HuH-7 (cell line): ENCODE measurements around the gene CAMTA1.

Experiments
- DNase-seq: peaks from one replicate; pipeline ENCODE4 v3.0.0; 2011; ENCODE audit warnings: low spot score

Gene CAMTA1

GRCh38 chr1:7536891-7537591, 751.8 kb downstream of the CAMTA1 start:
- DNase-seq: no peak

- DNase-seq: no peak
These were observed 752.8 kb downstream of the CAMTA1 start for GRCh38 chr1:7538033-7538432.

- DNase-seq: no peak
These were observed 753.9 kb downstream of the CAMTA1 start for GRCh38 chr1:7538849-7539768.

- peak; percentile 50 for DNase-seq
These were observed 754.5 kb downstream of the CAMTA1 start for GRCh38 chr1:7539769-7540175.

- DNase-seq: no peak
These were observed 755.6 kb downstream of the CAMTA1 start for GRCh38 chr1:7540816-7541215.

GRCh38 chr1:7541629-7542028, 756.4 kb downstream of the CAMTA1 start:
- no peak for DNase-seq

- no peak for DNase-seq
These were observed 758.5 kb downstream of the CAMTA1 start for GRCh38 chr1:7543718-7544090.

- no peak for DNase-seq
These were observed 764.3 kb downstream of the CAMTA1 start for GRCh38 chr1:7549277-7550161.

- no peak for DNase-seq
These were observed 765.1 kb downstream of the CAMTA1 start for GRCh38 chr1:7550261-7550865.

- DNase-seq: no peak
These were observed 765.7 kb downstream of the CAMTA1 start for GRCh38 chr1:7550981-7551380.

- no peak for DNase-seq
These were observed 766.2 kb downstream of the CAMTA1 start for GRCh38 chr1:7551442-7551841.

- DNase-seq: no peak
These were observed 767.1 kb downstream of the CAMTA1 start for GRCh38 chr1:7552402-7552801.

GRCh38 chr1:7553042-7553690, 767.9 kb downstream of the CAMTA1 start:
- DNase-seq: no peak

GRCh38 chr1:7554385-7555235, 769.4 kb downstream of the CAMTA1 start:
- no peak for DNase-seq

GRCh38 chr1:7555391-7556185, 770.3 kb downstream of the CAMTA1 start:
- DNase-seq: no peak

- DNase-seq: no peak
These were observed 772.1 kb downstream of the CAMTA1 start for GRCh38 chr1:7557301-7557891.

GRCh38 chr1:7558041-7558461, 772.8 kb downstream of the CAMTA1 start:
- no peak for DNase-seq

GRCh38 chr1:7558481-7558880, 773.2 kb downstream of the CAMTA1 start:
- no peak for DNase-seq
